ENCODE measurements around the gene ZG16B.

The ZG16B gene, protein sequence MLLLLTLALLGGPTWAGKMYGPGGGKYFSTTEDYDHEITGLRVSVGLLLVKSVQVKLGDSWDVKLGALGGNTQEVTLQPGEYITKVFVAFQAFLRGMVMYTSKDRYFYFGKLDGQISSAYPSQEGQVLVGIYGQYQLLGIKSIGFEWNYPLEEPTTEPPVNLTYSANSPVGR

DNA sequence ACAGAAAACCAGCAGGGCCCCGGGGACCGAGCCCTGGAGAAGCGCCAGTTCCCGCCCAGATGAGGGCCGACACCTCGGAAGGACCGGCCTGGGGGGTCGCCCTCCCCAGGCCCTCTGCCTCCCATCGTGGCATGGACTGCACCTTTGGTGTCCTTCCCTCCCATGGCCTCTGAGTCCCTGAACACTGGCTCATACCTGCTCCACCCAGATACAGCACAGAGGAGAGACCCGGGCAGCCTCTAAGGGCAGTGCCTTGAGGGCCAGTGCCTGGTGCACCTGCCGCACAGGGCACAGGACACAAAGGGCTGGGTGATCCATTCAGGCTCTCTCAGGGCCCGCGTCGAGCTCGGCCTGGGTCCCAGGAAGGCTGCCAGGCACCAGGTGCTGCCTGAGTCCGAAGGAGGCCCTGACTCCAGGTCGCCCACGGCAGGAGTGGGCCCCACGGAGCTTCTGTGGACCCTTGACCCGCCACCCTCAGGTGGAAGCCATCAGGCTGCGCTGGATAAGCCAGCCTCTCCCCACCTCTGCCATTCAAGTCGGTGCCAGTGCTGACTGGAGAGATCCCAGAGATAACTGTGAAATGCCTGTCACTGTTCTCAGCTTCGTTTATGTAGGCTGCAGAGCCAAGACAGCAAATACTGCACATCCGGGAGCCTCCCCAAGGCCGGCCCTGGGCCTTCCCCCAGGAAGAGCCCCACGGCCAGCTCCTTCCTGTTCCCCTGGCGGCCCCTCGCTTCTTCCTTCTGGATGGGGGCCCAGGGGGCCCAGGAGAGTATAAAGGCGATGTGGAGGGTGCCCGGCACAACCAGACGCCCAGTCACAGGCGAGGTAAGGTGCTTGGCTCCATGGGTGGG is at the start of gene ZG16B:
Gene ZG16B (plus strand): TSS at position 803 of the 854 bp plus-strand sequence. CDS start 139 bp downstream, outside the sequence.
- TF ChIP-seq, protein P1, sequence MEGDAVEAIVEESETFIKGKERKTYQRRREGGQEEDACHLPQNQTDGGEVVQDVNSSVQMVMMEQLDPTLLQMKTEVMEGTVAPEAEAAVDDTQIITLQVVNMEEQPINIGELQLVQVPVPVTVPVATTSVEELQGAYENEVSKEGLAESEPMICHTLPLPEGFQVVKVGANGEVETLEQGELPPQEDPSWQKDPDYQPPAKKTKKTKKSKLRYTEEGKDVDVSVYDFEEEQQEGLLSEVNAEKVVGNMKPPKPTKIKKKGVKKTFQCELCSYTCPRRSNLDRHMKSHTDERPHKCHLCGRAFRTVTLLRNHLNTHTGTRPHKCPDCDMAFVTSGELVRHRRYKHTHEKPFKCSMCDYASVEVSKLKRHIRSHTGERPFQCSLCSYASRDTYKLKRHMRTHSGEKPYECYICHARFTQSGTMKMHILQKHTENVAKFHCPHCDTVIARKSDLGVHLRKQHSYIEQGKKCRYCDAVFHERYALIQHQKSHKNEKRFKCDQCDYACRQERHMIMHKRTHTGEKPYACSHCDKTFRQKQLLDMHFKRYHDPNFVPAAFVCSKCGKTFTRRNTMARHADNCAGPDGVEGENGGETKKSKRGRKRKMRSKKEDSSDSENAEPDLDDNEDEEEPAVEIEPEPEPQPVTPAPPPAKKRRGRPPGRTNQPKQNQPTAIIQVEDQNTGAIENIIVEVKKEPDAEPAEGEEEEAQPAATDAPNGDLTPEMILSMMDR (IDR thresholded peaks at IDR 0.05; ENCODE audit: low read depth, low read length, missing control alignments), result no peak
- no peak within 1 kb of the TSS for H3K4me3 ChIP-seq (ENCODE audit: low read depth, low read length)

DNA sequence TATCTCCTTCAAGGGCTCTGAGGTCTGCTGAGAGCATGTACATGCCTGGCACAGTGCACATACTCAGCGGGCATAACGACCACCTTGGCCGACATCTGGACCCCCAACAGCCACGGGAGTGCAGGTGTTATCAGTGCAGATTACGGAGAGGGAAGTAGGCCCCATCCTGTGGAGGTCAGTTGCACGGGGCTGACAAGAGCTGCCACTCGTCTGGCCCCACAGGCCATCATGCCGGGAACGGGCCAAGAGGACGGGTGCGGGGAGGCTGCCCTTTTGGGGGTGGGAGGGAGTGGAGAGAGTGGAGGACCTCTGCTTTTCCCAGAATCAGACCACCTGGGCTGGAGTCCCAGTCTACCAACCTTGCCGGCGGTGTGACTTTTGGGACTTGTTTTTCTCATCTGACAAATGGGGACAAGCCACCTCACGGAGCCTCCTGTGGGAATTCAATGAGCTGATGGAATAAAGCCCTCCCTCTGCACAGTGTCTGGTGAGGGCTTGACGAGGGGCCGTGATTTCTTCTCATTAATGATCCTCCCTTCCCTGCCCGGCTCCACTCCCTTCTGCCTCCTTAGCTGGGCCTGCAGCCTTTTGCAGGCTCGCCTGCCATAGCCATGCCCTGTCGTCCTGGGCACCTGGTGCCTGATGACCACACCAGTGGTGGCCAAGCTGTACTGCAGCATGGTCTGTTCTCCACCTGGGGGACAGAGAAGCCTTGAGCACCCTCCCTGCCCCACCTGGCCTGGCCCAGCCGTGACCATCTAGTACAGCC is 47.3 kb upstream of the ZG16B start:
- TF ChIP-seq, protein P1 (IDR thresholded peaks at IDR 0.05; ENCODE audit: low read depth, low read length, missing control alignments), result no peak
- no peak for DNase-seq
- in situ Hi-C loops (cut with HindIII; ENCODE audit: low pct_ligation_motif_present, low sequenced_read_pairs), result no loop called here
- peaks cover 23% of the 10 kb centered on the region for H3K27me3 ChIP-seq (replicated peaks)
- H3K4me3 ChIP-seq (ENCODE audit: low read depth, low read length), result no peak overlapping the region
- no peaks in the 10 kb centered on the region for H3K36me3 ChIP-seq (replicated peaks)
- H3K27ac ChIP-seq, result no peak overlapping the region

More for the DNA sequence above, at the start of gene ZG16B:
- Histone ChIP-seq H3K36me3 (replicated peaks) (no peaks in the 10 kb centered on the region), H3K27me3 (replicated peaks) (no peaks in the 10 kb centered on the region), H3K27ac (no peak within 1 kb of the TSS)
- in situ Hi-C loops (cut with HindIII; ENCODE audit: low pct_ligation_motif_present, low sequenced_read_pairs), result no loop called here
- no peak for DNase-seq

DNA sequence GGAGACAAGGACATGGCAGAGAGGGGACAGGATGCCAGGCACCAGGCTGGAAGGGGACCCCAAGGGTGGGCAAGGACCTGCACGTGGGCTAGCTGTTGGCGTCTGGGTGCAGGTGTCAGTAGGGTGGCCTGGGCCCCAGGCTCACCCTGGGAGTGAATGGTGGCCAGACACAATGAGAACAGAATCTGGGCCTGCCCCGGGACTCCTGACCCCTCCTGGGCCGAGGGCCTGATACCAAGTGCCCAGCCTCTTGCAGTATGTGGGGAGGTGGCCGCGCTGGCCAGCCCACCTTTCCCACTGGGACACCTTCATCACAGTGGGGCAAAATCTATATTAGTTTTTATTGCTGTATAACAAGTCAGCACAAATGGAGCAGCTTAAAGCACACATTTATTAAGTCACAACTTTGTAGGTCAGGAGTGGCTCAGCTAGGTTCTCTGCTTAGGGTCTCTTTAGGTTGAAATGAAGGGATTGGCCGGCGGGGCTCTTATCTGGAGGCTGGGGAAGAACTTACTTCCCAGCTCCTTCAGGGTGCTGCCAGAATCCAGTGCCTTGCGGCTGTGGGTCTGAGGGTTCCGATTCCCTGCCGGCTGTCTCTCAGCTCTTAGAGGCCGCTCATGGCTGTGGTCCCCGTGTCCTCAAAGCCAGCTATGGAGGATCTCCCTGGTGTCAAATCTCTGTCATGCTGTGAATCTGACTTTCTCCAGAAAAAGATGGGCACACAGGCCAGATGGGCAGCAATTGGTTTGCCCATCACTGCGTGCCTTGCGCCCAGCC is 46.3 kb upstream of the ZG16B start:
- Histone ChIP-seq H3K27ac (no peak overlapping the region), H3K27me3 (replicated peaks) (peaks cover 27% of the 10 kb centered on the region), H3K36me3 (replicated peaks) (no peaks in the 10 kb centered on the region), H3K4me3 (ENCODE audit: low read depth, low read length) (no peak overlapping the region)
- in situ Hi-C loops (cut with HindIII; ENCODE audit: low pct_ligation_motif_present, low sequenced_read_pairs), result no loop called here
- no peak for DNase-seq
- TF ChIP-seq, protein P1 (IDR thresholded peaks at IDR 0.05; ENCODE audit: low read depth, low read length, missing control alignments), result no peak

DNA sequence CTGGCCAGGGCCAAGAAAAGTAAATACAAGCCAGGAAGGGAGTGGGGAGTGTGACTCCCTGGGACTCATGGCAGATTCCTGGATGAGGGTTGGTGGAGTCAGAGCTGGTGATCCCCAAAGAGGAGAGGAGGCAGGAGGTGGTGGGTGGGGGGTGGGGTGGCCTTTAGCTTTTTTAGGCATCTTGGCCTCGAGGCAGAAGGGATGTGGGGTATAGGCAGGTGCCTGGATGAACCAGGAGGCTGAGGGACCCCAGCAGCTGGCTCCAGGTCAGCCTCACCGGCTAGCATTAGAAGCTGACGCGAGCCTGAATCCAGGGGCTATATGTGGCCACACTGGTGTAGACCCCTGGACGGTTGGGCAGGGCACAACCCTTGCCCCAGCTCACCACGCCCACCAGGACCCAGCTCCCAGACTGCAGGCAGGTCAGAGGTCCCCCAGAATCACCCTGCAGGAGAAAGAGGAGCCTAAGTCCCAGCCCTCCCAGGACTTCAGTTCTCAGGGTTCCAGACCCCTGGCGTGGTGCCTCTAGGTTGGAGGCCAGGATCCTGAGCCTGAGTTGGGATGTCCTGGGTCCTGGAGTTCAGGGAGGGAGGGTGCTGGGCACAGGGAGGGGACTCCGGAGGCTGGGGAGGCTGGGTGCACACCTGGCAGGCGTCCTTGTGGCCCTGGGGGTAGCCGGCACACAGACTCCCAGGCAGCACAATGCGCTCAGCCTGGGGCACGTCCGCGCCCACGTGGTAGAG is 45.6 kb upstream of the ZG16B start:
- H3K4me3 ChIP-seq (ENCODE audit: low read depth, low read length), result no peak overlapping the region
- no peaks in the 10 kb centered on the region for H3K36me3 ChIP-seq (replicated peaks)
- TF ChIP-seq, protein P1 (IDR thresholded peaks at IDR 0.05; ENCODE audit: low read depth, low read length, missing control alignments), result no peak
- H3K27me3 ChIP-seq (replicated peaks), result peaks cover 32% of the 10 kb centered on the region
- H3K27ac ChIP-seq, result no peak overlapping the region
- in situ Hi-C loops (cut with HindIII; ENCODE audit: low pct_ligation_motif_present, low sequenced_read_pairs), result no loop called here
- DNase-seq, result no peak

Data from brain microvascular endothelial cell (primary cell).